Mesendoderm (in vitro differentiated cells): Measurements from ENCODE around the gene SMTNL2.

Source experiments
- DNase-seq: peaks from one replicate; pipeline ENCODE4 v3.0.0; 2013
- H2AK5ac ChIP-seq: 2 replicates; pipeline ENCODE4 v1.6.1; 2013; ENCODE audit warnings: low read length, inconsistent platforms
- H2BK120ac ChIP-seq: 2 replicates; pipeline ENCODE4 v1.6.1; 2013; ENCODE audit warnings: low read depth, mild to moderate bottlenecking, low read length, moderate library complexity, mixed read lengths
- H2BK15ac ChIP-seq: replicated peaks from 2 replicates; pipeline ENCODE4 v1.6.1; 2013; ENCODE audit warnings: low read depth, mild to moderate bottlenecking, moderate library complexity
- H2BK5ac ChIP-seq: 2 replicates; pipeline ENCODE4 v1.6.1; 2013; ENCODE audit warnings: low read length, inconsistent platforms
- H3K18ac ChIP-seq: 2 replicates; pipeline ENCODE4 v1.6.1; 2013; ENCODE audit warnings: mild to moderate bottlenecking, low read length, mixed read lengths
- H3K23ac ChIP-seq: one replicate; pipeline ENCODE4 v1.6.1; 2013; ENCODE audit warnings: low read length
- H3K27ac ChIP-seq: 2 replicates; pipeline ENCODE4 v1.5.1; 2013; ENCODE audit warnings: low read depth, mild to moderate bottlenecking, inconsistent platforms, low read length, moderate library complexity
- H3K27me3 ChIP-seq: 2 replicates; pipeline ENCODE4 v1.6.1; 2013; ENCODE audit warnings: low read length, control low read depth, mild to moderate bottlenecking, inconsistent platforms; ENCODE audit not compliant: insufficient read depth, poor library complexity
- H3K36me3 ChIP-seq: 2 replicates; pipeline ENCODE4 v1.6.1; 2013; ENCODE audit warnings: low read length, inconsistent platforms; ENCODE audit not compliant: control insufficient read depth, insufficient read depth
- H3K4ac ChIP-seq: one replicate; pipeline ENCODE4 v1.6.1; 2013; ENCODE audit warnings: low read depth, mild to moderate bottlenecking, low read length, moderate library complexity
- H3K4me1 ChIP-seq: 2 replicates; pipeline ENCODE4 v1.6.1; 2013; ENCODE audit warnings: low read depth, low read length, inconsistent platforms; ENCODE audit not compliant: control insufficient read depth
- H3K4me2 ChIP-seq: 2 replicates; pipeline ENCODE4 v1.6.1; 2013; ENCODE audit warnings: low read length
- H3K4me3 ChIP-seq: 2 replicates; pipeline ENCODE4 v1.5.1; 2013; ENCODE audit warnings: mild to moderate bottlenecking, low read length
- H3K56ac ChIP-seq: one replicate; pipeline ENCODE4 v1.6.1; 2013; ENCODE audit warnings: low read length
- H3K79me1 ChIP-seq: 2 replicates; pipeline ENCODE4 v1.6.1; 2013; ENCODE audit warnings: low read length, inconsistent platforms
- H3K79me2 ChIP-seq: 2 replicates; pipeline ENCODE4 v1.6.1; 2013; ENCODE audit warnings: mild to moderate bottlenecking, low read length; ENCODE audit not compliant: control insufficient read depth, insufficient read depth
- H3K9ac ChIP-seq: 2 replicates; pipeline ENCODE4 v1.6.1; 2013; ENCODE audit warnings: low read length, inconsistent platforms
- H4K5ac ChIP-seq: one replicate; pipeline ENCODE4 v1.6.1; 2013; ENCODE audit warnings: low read length
- H4K8ac ChIP-seq: one replicate; pipeline ENCODE4 v1.6.1; 2013; ENCODE audit warnings: low read depth, mild to moderate bottlenecking, control low read depth, low read length, moderate library complexity
- WGBS: extraction: QIAGEN DNeasy Blood & Tissue Kit; methylation state at CpG from one replicate; pipeline ENCODE4 v1.1.7; 2013; ENCODE audit warnings: low lambda C conversion rate, missing lambda C conversion rate; ENCODE audit not compliant: insufficient coverage; ENCODE audit errors: extremely low coverage; 5-methylcytosine and 5-hydroxymethylcytosine counted together

The SMTNL2 gene

GRCh38 chr17:4544135-4544950 is 40.0 kb upstream of the SMTNL2 start:
- no peaks in the 10 kb centered on the region for H3K79me2 ChIP-seq
- no peak overlapping the region for H3K56ac ChIP-seq
- no peaks in the 10 kb centered on the region for H3K4me1 ChIP-seq
- no peak overlapping the region for H3K18ac ChIP-seq
- no peak overlapping the region for H2BK15ac ChIP-seq
- H3K4ac ChIP-seq, result no peak overlapping the region
- no CpG with 5 or more reads among the region's 37 CpGs for WGBS
- no peak overlapping the region for H2BK120ac ChIP-seq
- H2AK5ac ChIP-seq, result no peak overlapping the region
- H3K9ac ChIP-seq, result no peak overlapping the region
- H3K36me3 ChIP-seq, result peaks cover 33% of the 10 kb centered on the region
- no peak overlapping the region for H3K23ac ChIP-seq
- H4K5ac ChIP-seq, result no peak overlapping the region
- DNase-seq, result no peak
- H3K4me3 ChIP-seq, result no peak overlapping the region
- no peak overlapping the region for H3K4me2 ChIP-seq
- H3K27me3 ChIP-seq, result no peaks in the 10 kb centered on the region
- H3K27ac ChIP-seq, result no peak overlapping the region
- H4K8ac ChIP-seq, result no peak overlapping the region
- no peak overlapping the region for H2BK5ac ChIP-seq
- H3K79me1 ChIP-seq, result peaks cover 4% of the 10 kb centered on the region

DNA sequence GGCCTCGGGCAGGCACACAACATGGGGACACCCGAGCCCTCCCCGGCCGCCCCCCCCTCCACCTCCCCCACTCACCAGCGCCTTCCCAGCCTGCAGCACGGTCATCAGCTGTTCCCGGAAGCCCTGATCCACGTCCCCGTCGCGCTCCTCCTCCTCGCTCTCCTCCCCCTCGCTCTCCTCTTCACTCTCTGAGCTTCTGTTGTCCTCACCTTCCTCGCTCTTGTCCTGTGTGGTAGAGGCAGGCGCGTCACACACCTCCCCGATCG is 39.4 kb upstream of the SMTNL2 start:
- Histone ChIP-seq H3K9ac (no peak overlapping the region), H3K27ac (no peak overlapping the region), H3K4me3 (no peak overlapping the region), H3K18ac (no peak overlapping the region), H2AK5ac (no peak overlapping the region), H3K27me3 (no peaks in the 10 kb centered on the region), H3K4me2 (no peak overlapping the region), H3K36me3 (peaks cover 31% of the 10 kb centered on the region), H3K23ac (no peak overlapping the region), H3K4me1 (no peaks in the 10 kb centered on the region), H3K79me2 (no peaks in the 10 kb centered on the region), H4K5ac (no peak overlapping the region), H4K8ac (no peak overlapping the region), H3K79me1 (peaks cover 4% of the 10 kb centered on the region), H2BK15ac (no peak overlapping the region), H2BK120ac (no peak overlapping the region), H3K56ac (no peak overlapping the region), H2BK5ac (no peak overlapping the region), H3K4ac (no peak overlapping the region)
- WGBS, result no CpG with 5 or more reads among the region's 18 CpGs
- no peak for DNase-seq

DNA sequence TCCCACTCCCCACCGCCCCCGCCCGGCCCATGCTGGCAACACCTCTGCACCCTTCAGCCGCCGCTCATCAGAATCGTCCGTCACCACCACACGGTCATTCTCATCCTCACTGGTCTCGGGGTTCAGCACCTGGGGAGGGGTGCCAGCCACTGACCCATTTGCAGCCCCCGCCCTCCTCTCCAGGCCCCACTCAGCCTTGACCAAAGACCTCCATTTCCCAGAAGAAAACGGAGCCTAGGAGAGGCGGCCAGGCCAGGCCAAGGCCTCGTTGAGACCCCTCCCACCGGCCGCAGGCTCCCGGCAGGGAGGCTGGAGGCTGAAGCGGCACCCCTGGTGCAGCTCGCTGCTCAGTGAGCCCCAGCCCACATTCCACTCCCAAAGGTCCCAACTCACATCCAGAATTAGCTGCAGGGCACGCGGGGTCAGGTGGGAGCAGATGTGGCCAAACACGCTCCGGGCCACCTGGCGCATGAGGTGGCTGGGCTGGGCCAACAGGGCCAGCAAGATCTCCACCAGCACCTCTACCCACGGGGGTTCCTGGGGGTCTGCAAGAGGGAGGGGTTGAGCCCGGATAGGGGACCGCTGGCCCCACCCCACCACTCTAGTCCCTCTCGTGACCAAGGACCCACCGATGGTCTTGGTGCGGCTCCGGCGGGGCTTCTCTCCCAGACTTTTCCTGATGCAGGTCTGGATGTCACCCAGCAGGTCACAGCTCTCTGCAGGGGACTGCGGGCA is 38.9 kb upstream of the SMTNL2 start:
- Histone ChIP-seq H3K27ac (no peak overlapping the region), H4K8ac (no peak overlapping the region), H3K4me1 (no peaks in the 10 kb centered on the region), H2BK15ac (no peak overlapping the region), H3K9ac (no peak overlapping the region), H2AK5ac (no peak overlapping the region), H3K56ac (no peak overlapping the region), H2BK5ac (no peak overlapping the region), H3K18ac (no peak overlapping the region), H3K23ac (no peak overlapping the region), H2BK120ac (no peak overlapping the region), H3K36me3 (peaks cover 32% of the 10 kb centered on the region), H3K4me3 (no peak overlapping the region), H3K4ac (no peak overlapping the region), H4K5ac (no peak overlapping the region), H3K4me2 (no peak overlapping the region), H3K79me1 (peaks cover 5% of the 10 kb centered on the region), H3K27me3 (no peaks in the 10 kb centered on the region), H3K79me2 (peaks cover under 1% of the 10 kb centered on the region)
- no CpG with 5 or more reads among the region's 32 CpGs for WGBS
- no peak for DNase-seq

GRCh38 chr17:4547118-4547906 is 37.0 kb upstream of the SMTNL2 start:
- Histone ChIP-seq H3K27me3 (no peaks in the 10 kb centered on the region), H4K8ac (no peak overlapping the region), H2BK120ac (no peak overlapping the region), H2BK15ac (no peak overlapping the region), H3K56ac (no peak overlapping the region), H3K36me3 (peaks cover 38% of the 10 kb centered on the region), H3K9ac (no peak overlapping the region), H4K5ac (no peak overlapping the region), H3K18ac (no peak overlapping the region), H2AK5ac (no peak overlapping the region), H3K4me3 (no peak overlapping the region), H3K23ac (no peak overlapping the region), H2BK5ac (no peak overlapping the region), H3K4me1 (no peaks in the 10 kb centered on the region), H3K4me2 (no peak overlapping the region), H3K4ac (no peak overlapping the region), H3K79me1 (peaks cover 10% of the 10 kb centered on the region), H3K27ac (no peak overlapping the region), H3K79me2 (peaks cover 2% of the 10 kb centered on the region)
- no peak for DNase-seq
- WGBS, result no CpG with 5 or more reads among the region's 17 CpGs

GRCh38 chr17:4548061-4548461 is 36.3 kb upstream of the SMTNL2 start:
- no peak for DNase-seq
- H2AK5ac ChIP-seq, result no peak overlapping the region
- H2BK15ac ChIP-seq, result no peak overlapping the region
- no peaks in the 10 kb centered on the region for H3K27me3 ChIP-seq
- H3K4me2 ChIP-seq, result no peak overlapping the region
- H3K4ac ChIP-seq, result no peak overlapping the region
- no peak overlapping the region for H3K4me3 ChIP-seq
- WGBS, result no CpG with 5 or more reads among the region's 18 CpGs
- H2BK120ac ChIP-seq, result no peak overlapping the region
- H3K23ac ChIP-seq, result no peak overlapping the region
- H3K36me3 ChIP-seq, result peaks cover 36% of the 10 kb centered on the region
- H3K79me1 ChIP-seq, result peaks cover 12% of the 10 kb centered on the region
- no peak overlapping the region for H3K9ac ChIP-seq
- no peak overlapping the region for H2BK5ac ChIP-seq
- H3K27ac ChIP-seq, result no peak overlapping the region
- H3K18ac ChIP-seq, result no peak overlapping the region
- H3K56ac ChIP-seq, result no peak overlapping the region
- H3K79me2 ChIP-seq, result peaks cover 4% of the 10 kb centered on the region
- H4K8ac ChIP-seq, result no peak overlapping the region
- no peaks in the 10 kb centered on the region for H3K4me1 ChIP-seq
- no peak overlapping the region for H4K5ac ChIP-seq
